Measurements from ENCODE around the gene MIA. TPM values are rescaled to one million over a fixed set of nuclear protein-coding genes. Genes with fewer than 3 reads are reported as not detected.

Gene MIA
- total and polyA plus RNA-seq, 9 of the 15 experiments (the other 6 are each of a cell fraction or from before 2014, with no cell fraction given) = 0.21 TPM; not detected in 8

- FAIRE-seq (no peak), DNase-seq (ENCODE audit: extremely low read depth in 1 of 4, low spot score in 3 of 4) (peak; percentile 74 to 87 (median 78)), ATAC-seq (peak; percentile 76)
- Histone ChIP-seq H3K36me3 (ENCODE audit: control insufficient read depth, insufficient read depth, low read length) (peaks cover 29% of the 10 kb centered on the region; the same call in 2 of the 3 replicates), H3K27ac (ENCODE audit: extremely low read depth, low read depth, low read length) (peak overlapping the region; percentile 78), H3K9me1 (ENCODE audit: control insufficient read depth, insufficient read depth, low read length) (peaks cover 8% of the 10 kb centered on the region), H3K4me1 (replicated peaks in 1 of 2; ENCODE audit: control insufficient read depth in 2 of 2, insufficient read depth in 2 of 2, low read length in 2 of 2) (peaks cover 40 to 49% of the 10 kb centered on the region in 2 experiments), H3K4me2 (ENCODE audit: insufficient read depth, low read length) (peak overlapping the region; percentile 76), H3K9me3 (replicated peaks; ENCODE audit: control insufficient read depth, insufficient read depth, low read depth, low read length) (no peaks in the 10 kb centered on the region), H3K27me3 (ENCODE audit: control insufficient read depth in 2 of 2, insufficient read depth in 2 of 2, low read length in 2 of 2) (no peaks in the 10 kb centered on the region), H3K79me2 (ENCODE audit: control insufficient read depth, insufficient read depth, low read length) (peaks cover 39% of the 10 kb centered on the region), H3K9ac (ENCODE audit: insufficient read depth in 1 of 2, low read depth in 2 of 2, low read length in 2 of 2) (peak overlapping the region; percentile 68 to 89), H4K20me1 (replicated peaks; ENCODE audit: control insufficient read depth, insufficient read depth, low read length) (peaks cover 19% of the 10 kb centered on the region), H3K4me3 (peak overlapping the region; percentile 38), H2AFZ (ENCODE audit: low read depth, low read length) (peak overlapping the region; percentile 88)
- TSS peak; percentile 96 for BruUV-seq (replicated peaks)
- CTCF ChIA-PET (ENCODE audit: low intra/inter-chr PET ratio) = no interaction called here
- intact Hi-C loops (cut with micrococcal nuclease) = loop anchor here (1.0 to 2.0 kb wide), 2 partner anchors 20 to 47 kb away; partner anchors contain the start of genes ACTMAP, RAB4B and SNRPA
- in situ Hi-C loops (cut with MboI) = no loop called here
- WGBS (ENCODE audit: insufficient coverage, low coverage, missing lambda C conversion rate) = 9% methylated on average over 28 of the region's 28 CpGs
- POLR2A ChIA-PET = interaction anchor here (0.6 to 1.9 kb wide), 10 partner anchors 9 to 466 kb away, joined by 3 to 15 read pairs (median 3); partner anchors contain the start of genes ACTMAP, BLVRB and RAB4B
- TF ChIP-seq UBTF (IDR thresholded peaks at IDR 0.05; ENCODE audit: borderline replicate concordance in 1 of 2, low read depth in 2 of 2, low read length in 2 of 2) (peak in 1 of 2 experiments; percentile 73; a peak in 1 of 4 replicates), RBFOX2 (IDR thresholded peaks at IDR 0.05; ENCODE audit: low read depth, low read length) (peak; percentile 76), ZNF589 (CRISPR knock-in tag; IDR thresholded peaks at IDR 0.05; ENCODE audit: low read depth) (no peak; the same call in 1 of the 2 replicates), CEBPG (CRISPR knock-in tag; IDR thresholded peaks at IDR 0.05) (no peak), CEBPG (tag; conservative IDR thresholded peaks at IDR 0.05 in 1 of 2, IDR thresholded peaks at IDR 0.05 in 1 of 2) (peak in 1 of 2 experiments; percentile 20; a peak in 1 of 4 replicates), ZNF766 (CRISPR knock-in tag; conservative IDR thresholded peaks at IDR 0.05) (no peak), BRD9 (IDR thresholded peaks at IDR 0.05; ENCODE audit: low read depth, partially characterized antibody) (peak; percentile 74), ZNF592 (IDR thresholded peaks at IDR 0.05) (peak; percentile 91), NBN (IDR thresholded peaks at IDR 0.05; ENCODE audit: low read depth) (peak; percentile 73; the same call in 1 of the 2 replicates), SUPT5H (IDR thresholded peaks at IDR 0.05) (peak; percentile 72), ZHX1 (conservative IDR thresholded peaks at IDR 0.05; ENCODE audit: low read length) (0 out of 2 replicates have a peak, but pooled peaks have one; percentile 33)
Observed at GRCh38 chr19:40797963-40798682, 22.8 kb downstream of the MIA start.

Measured in K562 (cell line).